IMR-90 (cell line): ENCODE measurements around the gene GSK3B. TPM values are rescaled to one million over a fixed set of nuclear protein-coding genes. Genes with fewer than 3 reads are reported as not detected.

Experiments used
- ATAC-seq: fragments of 200-7000 bp; cut with Tn5 transposase; 2 replicates; pipeline ENCODE4 v1.9.1; 2020; ENCODE audit warnings: low read depth, mild to moderate bottlenecking, moderate library complexity
- BruUV-seq: library from RNA; stranded (reverse); fragments of 400-500 nt; replicated peaks from 2 replicates; lab custom pipeline; 2021; lab: Mats Ljungman, UMichigan
- CTCF ChIA-PET: fragments of 300-600 bp; formaldehyde crosslinking; extraction: SDS; loops from one replicate; lab custom pipeline; 2021; ENCODE audit warnings: antibody characterized with exemption; lab: Yijun Ruan, JAX
- POLR2A ChIA-PET: fragments of 300-600 bp; sonication (Branson Sonifier 250); formaldehyde crosslinking; loops from one replicate; lab custom pipeline; 2022; ENCODE audit warnings: antibody characterized with exemption; ENCODE audit not compliant: unreplicated experiment; lab: Charles Lee
- DNase-seq: peaks from one replicate; pipeline ENCODE4 v3.0.0; 2013
- H2AFZ ChIP-seq: replicated peaks from 2 replicates; pipeline ENCODE3; 2013; ENCODE audit warnings: low read length, mild to moderate bottlenecking; ENCODE audit not compliant: poor library complexity
- H2AK5ac ChIP-seq: 2 replicates; pipeline ENCODE4 v1.6.1; 2013; ENCODE audit warnings: low read depth, low read length, inconsistent platforms
- H2AK9ac ChIP-seq: replicated peaks from 2 replicates; pipeline ENCODE3; 2013; ENCODE audit warnings: mild to moderate bottlenecking, low read depth, low read length, moderate library complexity; ENCODE audit not compliant: poor library complexity
- H2BK120ac ChIP-seq: 2 replicates; pipeline ENCODE4 v1.6.1; 2013; ENCODE audit warnings: low read depth, low read length, inconsistent platforms
- H2BK15ac ChIP-seq: 3 replicates; pipeline ENCODE4 v1.6.1; 2013; ENCODE audit warnings: low read depth, low read length, inconsistent platforms
- H2BK20ac ChIP-seq: 2 replicates; pipeline ENCODE4 v1.6.1; 2013; ENCODE audit warnings: low read depth, mild to moderate bottlenecking, inconsistent platforms, low read length, moderate library complexity
- H2BK5ac ChIP-seq: 2 replicates; pipeline ENCODE4 v1.6.1; 2013; ENCODE audit warnings: mild to moderate bottlenecking, low read depth, low read length, inconsistent platforms; ENCODE audit not compliant: poor library complexity, severe bottlenecking
- H3K14ac ChIP-seq: replicated peaks from 2 replicates; pipeline ENCODE4 v1.6.1; 2013; ENCODE audit warnings: low read depth, low read length, inconsistent platforms
- H3K18ac ChIP-seq: 2 replicates; pipeline ENCODE4 v1.6.1; 2013; ENCODE audit warnings: low read depth, low read length, control low read depth
- H3K23ac ChIP-seq: 2 replicates; pipeline ENCODE4 v1.6.1; 2013; ENCODE audit warnings: low read depth, low read length, inconsistent platforms
- H3K27ac ChIP-seq: 2 replicates; pipeline ENCODE4 v1.5.1; 2013; ENCODE audit warnings: mild to moderate bottlenecking, control low read depth, low read length; ENCODE audit not compliant: insufficient read depth
- H3K27me3 ChIP-seq: 2 replicates; pipeline ENCODE4 v1.6.1; 2013; ENCODE audit warnings: low read length; ENCODE audit not compliant: control insufficient read depth, insufficient read depth
- H3K36me3 ChIP-seq: 2 replicates; pipeline ENCODE4 v1.6.1; 2013; ENCODE audit warnings: low read length, mixed read lengths; ENCODE audit not compliant: control insufficient read depth, insufficient read depth
- H3K4ac ChIP-seq: 2 replicates; pipeline ENCODE4 v1.6.1; 2013; ENCODE audit warnings: low read depth, low read length, inconsistent platforms
- H3K4me1 ChIP-seq: 2 replicates; pipeline ENCODE4 v1.6.1; 2013; ENCODE audit warnings: low read length, mixed read lengths; ENCODE audit not compliant: control insufficient read depth, insufficient read depth
- H3K4me2 ChIP-seq: 2 replicates; pipeline ENCODE4 v1.6.1; 2013; ENCODE audit warnings: low read depth, mild to moderate bottlenecking, control low read depth, low read length, moderate library complexity
- H3K4me3 ChIP-seq: 2 replicates; pipeline ENCODE4 v1.5.1; 2013; ENCODE audit warnings: low read depth, mild to moderate bottlenecking, control low read depth, low read length, moderate library complexity; ENCODE audit not compliant: insufficient read depth
- H3K56ac ChIP-seq: 2 replicates; pipeline ENCODE4 v1.6.1; 2013; ENCODE audit warnings: low read length, inconsistent platforms; ENCODE audit not compliant: insufficient read depth; ENCODE audit errors: extremely low read depth
- H3K79me1 ChIP-seq, 2 experiments: 2 replicates each; pipeline ENCODE4 v1.6.1; 2013; ENCODE audit warnings: low read length in 2 of 2, inconsistent platforms in 1 of 2, low read depth in 1 of 2
- H3K9ac ChIP-seq: 2 replicates; pipeline ENCODE4 v1.6.1; 2013; ENCODE audit warnings: low read depth, low read length, control low read depth
- H3K9me1 ChIP-seq: 2 replicates; pipeline ENCODE4 v1.6.1; 2013; ENCODE audit warnings: low read length, inconsistent platforms; ENCODE audit not compliant: insufficient read depth
- H3K9me3 ChIP-seq: 2 replicates; pipeline ENCODE4 v1.6.1; 2013; ENCODE audit warnings: low read length; ENCODE audit not compliant: control insufficient read depth, insufficient read depth
- H4K20me1 ChIP-seq: 2 replicates; pipeline ENCODE4 v1.6.1; 2013; ENCODE audit warnings: low read length, inconsistent platforms; ENCODE audit not compliant: insufficient read depth
- H4K5ac ChIP-seq: 2 replicates; pipeline ENCODE4 v1.6.1; 2013; ENCODE audit warnings: mild to moderate bottlenecking, low read depth, low read length, control low read depth
- H4K8ac ChIP-seq, 2 experiments: 2 replicates each; pipeline ENCODE4 v1.6.1; 2013; ENCODE audit warnings: low read depth in 2 of 2, low read length in 2 of 2, control low read depth in 1 of 2, inconsistent platforms in 1 of 2
- H4K91ac ChIP-seq: 2 replicates; pipeline ENCODE4 v1.6.1; 2013; ENCODE audit warnings: low read depth, low read length, inconsistent platforms; ENCODE audit not compliant: insufficient read depth
- RFX5 ChIP-seq: IDR thresholded peaks from 2 replicates; pipeline ENCODE4 v1.8.0; 2012; ENCODE audit warnings: low read depth, mild to moderate bottlenecking, low read length, moderate library complexity
- WGBS, 2 experiments: methylation state at CpG; one replicate each; pipeline versions ENCODE4 v1.1.5 to v1.1.7; 2013; ENCODE audit warnings: missing lambda C conversion rate in 2 of 2; ENCODE audit not compliant: insufficient read length in 1 of 2; ENCODE audit errors: extremely low coverage in 2 of 2; 5-methylcytosine and 5-hydroxymethylcytosine counted together
- dilution Hi-C: fragments of 300-500 bp; cut with HindIII; formaldehyde crosslinking; loops from one replicate; pipeline ENCODE4 v1.14.3; 2018; ENCODE audit warnings: low sequenced_read_pairs; ENCODE audit not compliant: unreplicated experiment
- in situ Hi-C: fragments of 300-500 bp; cut with MboI; formaldehyde crosslinking; loops from 3 replicates; pipeline ENCODE4 v1.14.3; 2019; ENCODE audit warnings: low sequenced_read_pairs, inconsistent platforms, mixed read lengths
- intact Hi-C: fragments of 100-400 bp; cut with micrococcal nuclease; formaldehyde crosslinking; loops from 2 replicates; pipeline ENCODE4 v1.10.0; 2022
- polyA plus RNA-seq, 3 experiments: library from polyadenylated mRNA; depleted of rRNA; stranded (reverse); fragments of >200 nt; gene quantifications; 2 replicates each; pipeline ENCODE4 v1.2.3, GENCODE V29; 2012; ENCODE audit warnings: low replicate concordance in 1 of 3
- total RNA-seq: library from RNA; depleted of rRNA; stranded (reverse); fragments of >200 nt; gene quantifications from 2 replicates; pipeline ENCODE4 v1.2.3, GENCODE V29; 2012

Gene GSK3B
- total and polyA plus RNA-seq, 2 of the 4 experiments (the other 2 are of a cell fraction) = 19.2 to 33.2 TPM

- Histone ChIP-seq H2BK120ac (no peak overlapping the region), H3K4me2 (no peak overlapping the region), H3K23ac (no peak overlapping the region), H4K20me1 (peaks cover 46% of the 10 kb centered on the region), H2BK20ac (no peak overlapping the region), H2BK15ac (no peak overlapping the region), H4K91ac (no peak overlapping the region), H2AK5ac (no peak overlapping the region), H3K18ac (no peak overlapping the region), H3K56ac (no peak overlapping the region), H3K9me3 (no peaks in the 10 kb centered on the region), H3K9me1 (0 out of 2 replicates have a peak, but pooled peaks cover 2% of the 10 kb centered on the region), H3K4me1 (no peaks in the 10 kb centered on the region), H3K4me3 (no peak overlapping the region), H2AFZ (no peak overlapping the region), H4K5ac (no peak overlapping the region), H2AK9ac (no peak overlapping the region), H3K36me3 (0 out of 2 replicates have a peak, but pooled peaks cover 2% of the 10 kb centered on the region), H3K79me1 (peaks cover 11 to 39% of the 10 kb centered on the region in 2 experiments; a peak in 3 of 4 replicates), H3K9ac (no peak overlapping the region), H3K4ac (no peak overlapping the region), H3K14ac (no peak overlapping the region), H4K8ac (no peak overlapping the region), H3K27me3 (no peaks in the 10 kb centered on the region), H2BK5ac (no peak overlapping the region), H3K27ac (no peak overlapping the region)
- dilution Hi-C loops = no loop called here
- ATAC-seq (no peak), DNase-seq (no peak)
- intact Hi-C loops = loop anchor here (5.0 kb wide), 1 partner anchor 50 kb away; no protein-coding TSS in a partner anchor
- no TSS peak for BruUV-seq
- POLR2A ChIA-PET = no interaction called here
- 80% methylated on average over 1 of the region's 7 CpGs; no CpG with 5 or more reads in 1 of the 2 experiments for WGBS, 2 experiments
- in situ Hi-C loops = no loop called here
- TF ChIP-seq RFX5 = no peak
- CTCF ChIA-PET = interaction anchor here (0.6 to 0.9 kb wide), 2 partner anchors 16 to 20 kb away, joined by 3 to 6 read pairs; no protein-coding TSS in a partner anchor
These were observed 126.8 kb downstream of the GSK3B start for GRCh38 chr3:119967353-119968006.
